H1 (cell line): ENCODE results near the gene PRRG2.

Experiments used
- CTCF ChIP-seq, 3 experiments: IDR thresholded peaks; 1 replicate in 2 of 3; 2 replicates in 1 of 3; pipeline versions ENCODE4 v1.5.1 to v1.6.1; 2011; ENCODE audit warnings: low read length in 3 of 3, mild to moderate bottlenecking in 3 of 3, inconsistent platforms in 2 of 3, low read depth in 1 of 3, moderate library complexity in 1 of 3; ENCODE audit not compliant: insufficient read depth in 1 of 3; ENCODE audit errors: control extremely low read depth in 1 of 3
- EGR1 ChIP-seq: IDR thresholded peaks from 2 replicates; pipeline ENCODE4 v1.6.1; 2011; ENCODE audit warnings: low read depth, low read length, borderline replicate concordance
- MAFK ChIP-seq: IDR thresholded peaks from 2 replicates; pipeline ENCODE4 v1.6.1; 2012; ENCODE audit warnings: low read depth, mild to moderate bottlenecking, improper control_type of control experiment, low read length
- POLR2A ChIP-seq, 2 experiments: IDR thresholded peaks; 1 replicate in 1 of 2; 2 replicates in 1 of 2; pipeline ENCODE4 v1.6.1; 2011; ENCODE audit warnings: low read depth in 2 of 2, low read length in 2 of 2, mild to moderate bottlenecking in 2 of 2; ENCODE audit errors: control extremely low read depth in 1 of 2
- POLR2AphosphoS5 ChIP-seq: IDR thresholded peaks from 2 replicates; pipeline ENCODE4 v1.6.1; 2011; ENCODE audit warnings: low read depth, low read length
- RAD21 ChIP-seq, 2 experiments: IDR thresholded peaks in 1 of 2; conservative IDR thresholded peaks in 1 of 2; 2 replicates each; pipeline ENCODE4 v1.6.1; 2011; ENCODE audit warnings: low read depth in 2 of 2, low read length in 2 of 2, improper control_type of control experiment in 1 of 2, inconsistent platforms in 1 of 2, mild to moderate bottlenecking in 1 of 2, moderate library complexity in 1 of 2
- TAF7 ChIP-seq: optimal IDR thresholded peaks from 2 replicates; pipeline ENCODE3; 2011; ENCODE audit warnings: low read depth, mild to moderate bottlenecking, inconsistent platforms, low read length, moderate library complexity, borderline replicate concordance
- ZNF274 ChIP-seq: IDR thresholded peaks from 2 replicates; pipeline ENCODE4 v1.7.0; 2012; ENCODE audit warnings: low read length, borderline replicate concordance; ENCODE audit errors: extremely low read depth

GRCh38 chr19:49590971-49591730 is 10.0 kb downstream of the PRRG2 start, which contains the start of gene PRR12:
- no peak for TF ChIP-seq CTCF (IDR thresholded peaks at IDR 0.05; ENCODE audit: control extremely low read depth in 1 of 3, insufficient read depth in 1 of 3, low read depth in 1 of 3, low read length in 3 of 3)
- TF ChIP-seq TAF7 = no peak
- no peak; a peak in 1 of 3 replicates for TF ChIP-seq POLR2A (IDR thresholded peaks at IDR 0.05; ENCODE audit: control extremely low read depth in 1 of 2, low read depth in 2 of 2, low read length in 2 of 2)
- no peak for TF ChIP-seq RAD21 (IDR thresholded peaks at IDR 0.05 in 1 of 2, conservative IDR thresholded peaks at IDR 0.05 in 1 of 2; ENCODE audit: low read depth in 2 of 2, low read length in 2 of 2)
- no peak for TF ChIP-seq EGR1
- TF ChIP-seq MAFK = no peak
- TF ChIP-seq POLR2AphosphoS5 = no peak; the same call in 1 of the 2 replicates
- TF ChIP-seq ZNF274 = no peak
